GM12891 (cell line): ENCODE data around the gene RAPGEF4.
A peak's percentile ranks its signal among the peaks of the same experiment; 100 is the strongest.

Experiments used
- DNase-seq: peaks from one replicate; pipeline ENCODE4 v3.0.0; 2011; ENCODE audit warnings: low spot score; ENCODE audit not compliant: insufficient read length
- FAIRE-seq: peaks from 2 replicates; lab custom pipeline; 2011; peaks lifted over from hg19 to GRCh38; lab: Jason Lieb, UNC
- PAX5 ChIP-seq: IDR thresholded peaks from 2 replicates; pipeline ENCODE4 v1.6.1; 2011; ENCODE audit warnings: low read length, moderate library complexity, mild to moderate bottlenecking; ENCODE audit not compliant: insufficient read depth, severe bottlenecking
- POLR2A ChIP-seq: IDR thresholded peaks from 2 replicates; pipeline ENCODE4 v1.6.1; 2011; ENCODE audit warnings: low read depth, low read length, control low read depth
- POLR2AphosphoS5 ChIP-seq: IDR thresholded peaks from 2 replicates; pipeline ENCODE4 v1.6.1; 2011; ENCODE audit warnings: low read depth, low read length, control low read depth
- POU2F2 ChIP-seq: IDR thresholded peaks from 2 replicates; pipeline ENCODE4 v1.6.1; 2011; ENCODE audit warnings: low read depth, mild to moderate bottlenecking, control low read depth, low read length, moderate library complexity
- SPI1 ChIP-seq: IDR thresholded peaks from 2 replicates; pipeline ENCODE4 v1.6.1; 2011; ENCODE audit warnings: low read depth, low read length, control low read depth
- TAF1 ChIP-seq: IDR thresholded peaks from 2 replicates; pipeline ENCODE4 v1.6.1; 2011; ENCODE audit warnings: low read depth, low read length, control low read depth

The RAPGEF4 gene

DNA sequence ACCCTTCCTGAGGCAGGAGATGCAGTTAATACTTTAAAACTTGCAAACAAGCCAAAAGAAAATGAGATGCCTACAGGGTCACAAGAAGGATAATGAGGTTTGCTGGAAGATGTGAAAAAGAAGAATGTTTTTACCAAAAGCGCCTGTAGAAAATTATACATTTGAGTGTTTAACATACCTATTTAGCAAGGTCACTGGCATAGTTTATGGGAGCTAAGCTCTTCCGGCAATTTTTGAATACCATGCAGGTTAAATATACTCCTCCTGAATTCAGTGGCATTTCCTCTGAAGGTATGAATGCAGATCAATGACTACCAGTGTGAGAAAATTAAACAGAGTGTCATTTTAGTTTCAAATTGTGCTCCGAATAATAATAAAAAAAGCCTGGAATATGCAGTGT, 318.8 kb downstream of the RAPGEF4 start:
- no peak for FAIRE-seq
- no peak for DNase-seq

DNA sequence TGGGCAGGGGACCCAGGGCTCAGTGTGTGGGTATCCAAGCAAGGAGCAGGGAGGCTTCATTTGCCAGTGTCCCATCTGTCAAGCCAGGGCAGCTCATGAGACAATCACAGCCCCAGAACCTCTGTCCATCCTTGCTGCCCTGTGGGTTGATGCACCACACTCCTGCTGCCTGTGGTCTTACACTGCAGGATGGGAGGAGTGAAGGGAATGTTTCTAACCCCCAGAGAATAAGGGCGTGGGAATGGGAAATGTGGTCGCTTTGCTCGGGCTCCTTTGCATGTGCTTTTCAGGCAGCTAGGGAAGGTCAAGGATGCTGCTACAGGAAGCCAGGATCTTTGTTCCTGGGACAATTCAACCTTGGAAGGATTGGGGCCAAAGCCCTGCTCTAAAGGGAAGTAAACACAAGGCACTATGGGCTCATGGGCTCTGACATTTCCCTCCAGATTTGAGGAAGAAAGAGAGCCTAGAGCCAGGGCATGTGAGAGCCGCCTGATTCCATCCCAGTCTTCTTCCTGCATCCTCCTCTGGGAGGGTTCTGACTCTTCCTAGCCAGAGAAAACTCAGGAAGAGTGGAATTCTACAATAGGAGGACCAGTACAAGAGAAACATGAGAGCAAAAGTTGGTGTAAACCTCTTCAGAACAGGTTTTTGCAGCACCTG, 321.2 kb downstream of the RAPGEF4 start:
- FAIRE-seq (no peak), DNase-seq (no peak)
- TF ChIP-seq PAX5: no peak
- TF ChIP-seq POU2F2: no peak
- TF ChIP-seq POLR2A: no peak
- no peak for TF ChIP-seq TAF1
- TF ChIP-seq SPI1: no peak
- TF ChIP-seq POLR2AphosphoS5: no peak

More for the DNA sequence above, 318.8 kb downstream of the RAPGEF4 start:
- TF ChIP-seq POLR2AphosphoS5 (no peak), POLR2A (no peak)

DNA sequence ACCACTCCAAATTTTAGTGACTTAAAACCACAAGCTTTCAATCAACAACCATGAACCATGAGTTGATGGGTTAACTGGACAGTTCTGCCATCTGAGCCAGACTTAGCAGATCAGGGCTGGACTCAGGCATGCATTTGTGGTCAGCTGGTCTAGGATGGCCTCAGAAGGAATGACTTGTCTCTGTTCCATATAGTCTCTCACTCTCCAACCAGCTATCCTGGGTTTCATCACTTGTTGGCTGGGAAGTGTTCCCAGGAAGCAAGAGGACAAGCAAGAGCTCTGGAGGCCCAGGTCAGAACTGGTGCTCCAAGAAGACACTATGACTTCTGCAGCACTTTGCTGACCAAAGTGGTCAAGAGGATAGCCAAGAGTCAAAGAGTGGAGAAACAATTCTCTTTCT, 322.5 kb downstream of the RAPGEF4 start:
- no peak for FAIRE-seq
- no peak for TF ChIP-seq PAX5
- no peak for TF ChIP-seq SPI1
- no peak for TF ChIP-seq TAF1
- TF ChIP-seq POLR2AphosphoS5: no peak
- no peak for TF ChIP-seq POLR2A
- TF ChIP-seq POU2F2: no peak
- DNase-seq: no peak

DNA sequence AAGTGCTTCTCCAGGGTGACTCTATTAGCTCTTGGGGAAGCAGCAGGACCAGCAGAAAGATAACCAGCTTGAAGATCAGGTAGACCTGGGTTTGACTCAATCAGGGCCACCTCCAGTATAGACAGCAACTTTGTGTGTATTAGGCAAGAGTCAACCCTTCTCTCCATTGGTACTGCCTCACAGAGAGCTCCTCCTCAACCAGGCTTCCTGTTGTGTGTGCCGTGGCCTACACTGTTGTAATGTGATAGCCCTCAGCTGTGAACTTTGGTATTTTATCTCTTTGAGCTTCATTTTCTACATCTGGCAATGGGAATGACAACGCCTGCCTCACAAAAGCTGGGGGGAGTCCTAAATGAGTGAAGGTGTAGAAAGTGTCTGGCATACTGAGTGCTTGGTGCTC, 323.0 kb downstream of the RAPGEF4 start:
- DNase-seq (no peak), FAIRE-seq (no peak)
- TF ChIP-seq POLR2AphosphoS5 (no peak), POLR2A (no peak), PAX5 (no peak), POU2F2 (no peak), TAF1 (no peak), SPI1 (no peak)

DNA sequence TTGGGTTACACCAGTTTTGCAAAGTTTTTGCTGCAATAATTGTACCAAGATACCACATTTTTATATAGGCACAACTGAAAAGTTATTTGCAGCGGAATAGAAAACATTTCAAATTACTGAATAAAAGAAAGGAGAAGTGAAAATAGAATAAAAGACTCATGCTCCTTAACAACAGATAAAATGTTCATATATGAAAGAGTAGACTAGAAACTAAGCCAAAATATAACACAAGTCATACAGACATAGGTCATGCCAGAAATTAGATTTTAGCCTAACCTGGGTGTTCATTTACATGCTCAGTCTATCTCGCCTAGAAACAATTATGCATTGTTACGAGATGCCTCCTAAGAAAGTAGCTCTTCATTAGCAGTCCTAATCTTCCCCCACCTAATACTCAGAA, 323.6 kb downstream of the RAPGEF4 start:
- DNase-seq (no peak), FAIRE-seq (no peak)
- no peak for TF ChIP-seq TAF1
- TF ChIP-seq PAX5: no peak
- no peak for TF ChIP-seq POLR2A
- no peak for TF ChIP-seq SPI1
- no peak for TF ChIP-seq POU2F2
- no peak for TF ChIP-seq POLR2AphosphoS5

DNA sequence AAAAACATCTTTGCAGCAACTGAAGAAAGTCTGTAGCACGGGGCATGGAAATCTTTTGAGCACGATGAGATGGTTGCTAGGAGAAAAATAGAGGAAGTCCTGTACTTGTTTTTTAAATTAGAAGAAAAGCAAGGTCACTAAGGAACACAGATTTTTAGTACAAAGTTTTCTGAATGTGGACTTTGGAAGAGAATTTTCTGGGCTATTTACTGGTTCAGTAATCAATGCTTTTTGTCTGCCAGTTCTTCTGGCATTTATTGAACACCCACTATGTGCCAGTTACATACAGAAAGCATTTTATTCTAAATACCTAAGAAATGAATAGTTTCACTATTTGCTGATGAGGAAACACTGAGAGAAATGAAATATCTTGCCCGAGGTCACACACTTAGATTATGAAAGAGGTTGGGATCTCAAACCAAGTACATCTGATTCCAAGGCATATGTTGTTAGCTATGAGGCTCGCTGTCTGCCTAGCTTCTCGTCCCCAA, 324.4 kb downstream of the RAPGEF4 start:
- TF ChIP-seq SPI1: peak; percentile 46
- TF ChIP-seq POU2F2: no peak
- TF ChIP-seq PAX5: no peak
- no peak for TF ChIP-seq POLR2AphosphoS5
- TF ChIP-seq TAF1: no peak
- DNase-seq (no peak), FAIRE-seq (no peak)

DNA sequence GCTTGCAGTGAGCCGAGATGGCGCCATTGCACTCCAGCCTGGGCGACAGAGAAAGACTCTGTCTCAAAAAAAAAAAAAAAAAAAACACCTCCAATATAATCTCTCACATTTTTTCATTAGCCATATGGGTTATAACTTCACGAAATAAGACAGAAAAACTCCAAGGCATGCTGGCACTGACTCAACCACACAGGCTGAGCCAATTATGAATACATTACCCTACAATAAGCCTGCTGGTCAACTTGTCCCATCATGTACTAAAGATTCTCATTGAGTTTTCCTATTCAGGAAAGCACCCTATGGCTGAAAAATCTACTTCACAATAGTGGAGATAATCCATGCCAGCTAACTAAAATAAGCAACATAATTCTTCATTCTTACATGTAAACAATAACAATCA, 327.2 kb downstream of the RAPGEF4 start:
- DNase-seq (no peak), FAIRE-seq (no peak)
- TF ChIP-seq POLR2A (no peak), TAF1 (no peak), SPI1 (no peak), PAX5 (no peak), POLR2AphosphoS5 (no peak), POU2F2 (no peak)

DNA sequence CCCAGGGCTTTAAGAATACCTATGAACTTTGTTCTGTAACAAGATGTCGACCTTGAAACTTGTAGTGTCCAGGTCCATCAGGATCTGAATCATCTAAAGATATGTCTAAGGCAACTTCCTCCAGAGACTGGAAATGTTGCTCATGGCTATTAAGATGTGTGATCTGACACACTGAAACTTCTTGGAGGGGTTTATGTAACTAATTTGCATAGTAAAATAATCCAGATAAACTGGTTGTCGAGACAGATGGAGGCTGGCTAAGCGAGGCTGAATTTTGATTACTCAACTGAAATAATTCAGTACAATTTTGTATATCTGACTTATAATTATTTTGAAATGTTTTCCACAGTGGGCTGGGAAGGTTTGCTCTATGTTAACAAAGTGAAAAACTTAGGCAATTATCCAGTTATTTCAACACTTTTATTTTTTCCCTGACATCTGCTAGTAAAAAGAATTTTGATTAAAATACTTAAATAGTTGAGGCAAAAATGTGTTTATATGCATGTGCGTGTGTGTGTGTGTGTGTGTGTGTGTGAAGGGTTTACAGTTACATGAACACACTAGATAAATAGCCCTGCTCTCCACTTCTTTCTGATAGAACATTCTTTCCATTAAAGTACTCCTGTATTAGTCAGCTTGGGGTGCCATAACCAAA, 328.6 kb downstream of the RAPGEF4 start:
- no peak for TF ChIP-seq POLR2A
- TF ChIP-seq PAX5: no peak
- TF ChIP-seq POLR2AphosphoS5: no peak
- TF ChIP-seq TAF1: no peak
- TF ChIP-seq SPI1: no peak
- no peak for TF ChIP-seq POU2F2
- no peak for DNase-seq
- no peak for FAIRE-seq

DNA sequence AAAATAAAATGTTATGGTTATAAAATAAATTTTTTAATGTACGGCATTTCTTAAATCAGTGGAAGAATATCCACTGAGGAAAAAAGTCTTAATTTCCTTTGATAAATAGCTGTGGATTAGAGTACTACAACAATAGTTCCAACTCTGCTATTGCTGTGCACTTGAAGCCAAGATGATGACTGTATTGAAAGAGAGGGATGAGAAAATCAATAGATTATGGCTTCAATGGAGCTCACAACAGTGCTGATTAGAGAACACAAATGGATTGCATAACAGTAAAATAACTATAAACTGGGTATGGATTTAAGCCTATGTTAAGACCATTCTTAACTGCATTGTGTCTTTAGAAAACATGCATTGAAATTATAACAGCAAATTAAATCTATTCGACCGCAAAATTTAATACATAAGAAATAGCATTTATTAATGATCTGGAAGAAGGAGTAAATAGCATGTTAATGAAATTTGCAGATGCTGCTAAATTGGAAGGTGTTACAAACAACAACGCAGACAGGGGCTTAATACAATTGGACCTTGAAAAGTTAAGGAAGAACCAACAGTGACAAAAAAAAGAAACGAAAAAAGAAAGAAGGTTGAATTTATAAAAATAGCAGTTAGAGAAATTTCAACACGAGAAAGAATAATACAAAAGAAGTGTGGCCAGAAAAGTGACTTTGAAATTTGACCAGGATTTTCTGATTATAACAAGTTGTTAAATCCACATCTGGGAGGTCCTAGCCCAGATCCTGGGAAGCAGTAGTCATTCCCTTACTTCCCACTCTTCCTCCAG, 331.4 kb downstream of the RAPGEF4 start:
- FAIRE-seq (no peak), DNase-seq (no peak)
- TF ChIP-seq POU2F2 (no peak), PAX5 (no peak), POLR2AphosphoS5 (no peak), POLR2A (no peak), SPI1 (no peak), TAF1 (no peak)
